Osteoblast (primary cell): ENCODE data around the gene CAST. TPM values are rescaled to one million over a fixed set of nuclear protein-coding genes. Genes with fewer than 3 reads are reported as not detected.
A peak's percentile ranks its signal among the peaks of the same experiment; 100 is the strongest.

Source experiments
- DNase-seq: peaks from one replicate; pipeline ENCODE4 v3.0.0; 2011; ENCODE audit warnings: low spot score, mixed read lengths; ENCODE audit not compliant: insufficient read length; ENCODE audit errors: missing footprints
- H2AFZ ChIP-seq: 2 replicates; pipeline ENCODE4 v1.6.0; 2011; ENCODE audit warnings: mild to moderate bottlenecking, low read length
- H3K27ac ChIP-seq: 2 replicates; pipeline ENCODE4 v1.5.1; 2011; ENCODE audit warnings: mild to moderate bottlenecking, low read depth, low read length, moderate library complexity
- H3K27me3 ChIP-seq: 2 replicates; pipeline ENCODE4 v1.6.0; 2012; ENCODE audit warnings: mild to moderate bottlenecking, control low read depth, inconsistent platforms, low read length, moderate library complexity; ENCODE audit not compliant: insufficient read depth
- H3K36me3 ChIP-seq: 2 replicates; pipeline ENCODE4 v1.5.1; 2011; ENCODE audit warnings: mild to moderate bottlenecking, low read length, control low read depth, moderate library complexity; ENCODE audit not compliant: insufficient read depth
- H3K4me1 ChIP-seq: 2 replicates; pipeline ENCODE4 v1.5.1; 2011; ENCODE audit warnings: mild to moderate bottlenecking, low read length, control low read depth, moderate library complexity; ENCODE audit not compliant: insufficient read depth
- H3K4me2 ChIP-seq: 2 replicates; pipeline ENCODE4 v1.6.0; 2011; ENCODE audit warnings: mild to moderate bottlenecking, low read length; ENCODE audit not compliant: insufficient read depth
- H3K4me3 ChIP-seq: fragments of 200-600 bp; sonication (generic); 3 replicates; pipeline ENCODE4 v1.5.1; 2012; ENCODE audit warnings: mild to moderate bottlenecking, low read length, inconsistent platforms; ENCODE audit not compliant: insufficient read depth
- H3K79me2 ChIP-seq: 2 replicates; pipeline ENCODE4 v1.6.0; 2012; ENCODE audit warnings: mild to moderate bottlenecking, low read length, control low read depth, inconsistent platforms; ENCODE audit not compliant: insufficient read depth
- H3K9me3 ChIP-seq: 2 replicates; pipeline ENCODE4 v1.5.1; 2011; ENCODE audit warnings: low read depth, low read length, control low read depth
- H4K20me1 ChIP-seq: 2 replicates; pipeline ENCODE4 v1.6.0; 2012; ENCODE audit warnings: mild to moderate bottlenecking, low read length, control low read depth; ENCODE audit not compliant: insufficient read depth
- CTCF ChIP-seq: IDR thresholded peaks from 2 replicates; pipeline ENCODE4 v1.5.1; 2011; ENCODE audit warnings: mild to moderate bottlenecking, low read depth, low read length, moderate library complexity; ENCODE audit errors: extremely low read depth
- total RNA-seq: library from RNA; depleted of rRNA; stranded (reverse); fragments of >200 nt; gene quantifications from 2 replicates; pipeline ENCODE4 v1.2.3, GENCODE V29; 2012

Gene CAST
- total RNA-seq, 1 donor: 278 TPM

- Histone ChIP-seq H3K79me2 (peaks cover 35% of the 10 kb centered on the region), H3K4me3 (no peak overlapping the region), H2AFZ (no peak overlapping the region), H3K27me3 (no peaks in the 10 kb centered on the region), H3K9me3 (no peaks in the 10 kb centered on the region), H3K27ac (no peak overlapping the region), H3K36me3 (peaks cover 35% of the 10 kb centered on the region), H3K4me2 (no peak overlapping the region), H3K4me1 (peaks cover 12% of the 10 kb centered on the region), H4K20me1 (peaks cover 24% of the 10 kb centered on the region)
- TF ChIP-seq CTCF: no peak
- DNase-seq: no peak
These were observed 71.8 kb downstream of the CAST start for GRCh38 chr5:96733771-96734500.

- no peak for DNase-seq
- no peak overlapping the region for H3K4me3 ChIP-seq
- H3K4me2 ChIP-seq: no peak overlapping the region
- TF ChIP-seq CTCF: no peak
- peaks cover 32% of the 10 kb centered on the region for H3K79me2 ChIP-seq
- H4K20me1 ChIP-seq: peaks cover 21% of the 10 kb centered on the region
- H3K9me3 ChIP-seq: no peaks in the 10 kb centered on the region
- no peaks in the 10 kb centered on the region for H3K27me3 ChIP-seq
- H3K27ac ChIP-seq: peak overlapping the region; percentile 7
- peaks cover 39% of the 10 kb centered on the region for H3K36me3 ChIP-seq
- peaks cover 12% of the 10 kb centered on the region for H3K4me1 ChIP-seq
- H2AFZ ChIP-seq: no peak overlapping the region
These were observed 72.7 kb downstream of the CAST start for GRCh38 chr5:96734871-96735325.

GRCh38 chr5:96736937-96737336 is 74.8 kb downstream of the CAST start:
- Histone ChIP-seq H3K9me3 (no peaks in the 10 kb centered on the region), H3K36me3 (peaks cover 48% of the 10 kb centered on the region), H3K4me3 (no peak overlapping the region), H3K27ac (no peak overlapping the region), H3K4me2 (no peak overlapping the region), H4K20me1 (peaks cover 21% of the 10 kb centered on the region), H3K79me2 (peaks cover 27% of the 10 kb centered on the region), H3K4me1 (peaks cover 12% of the 10 kb centered on the region), H2AFZ (no peak overlapping the region), H3K27me3 (no peaks in the 10 kb centered on the region)
- no peak for TF ChIP-seq CTCF
- no peak for DNase-seq

GRCh38 chr5:96741106-96741505 is 78.9 kb downstream of the CAST start:
- Histone ChIP-seq H3K4me1 (peaks cover 3% of the 10 kb centered on the region), H3K79me2 (no peaks in the 10 kb centered on the region), H2AFZ (no peak overlapping the region), H3K27ac (no peak overlapping the region), H3K36me3 (peaks cover 90% of the 10 kb centered on the region), H3K4me3 (no peak overlapping the region), H3K27me3 (no peaks in the 10 kb centered on the region), H3K4me2 (no peak overlapping the region), H3K9me3 (no peaks in the 10 kb centered on the region), H4K20me1 (no peaks in the 10 kb centered on the region)
- no peak for TF ChIP-seq CTCF
- DNase-seq: no peak
